GM18508 (cell line): Measurements from ENCODE around the gene ECI1.
A peak's percentile ranks its signal among the peaks of the same experiment; 100 is the strongest.

ENCODE experiments used
- ATAC-seq: cut with Tn5 transposase; IDR thresholded peaks from one replicate; pipeline ENCODE4 v1.9.1; 2021; ENCODE audit warnings: moderate number of reproducible peaks; ENCODE audit not compliant: insufficient read depth, unreplicated experiment

The ECI1 gene

GRCh38 chr16:2235695-2236336, 15.6 kb downstream of the ECI1 start:
- ATAC-seq, result no peak

- ATAC-seq, result no peak
These were observed 16.1 kb downstream of the ECI1 start for GRCh38 chr16:2235234-2235651.

- ATAC-seq, result no peak
These were observed 16.6 kb downstream of the ECI1 start for GRCh38 chr16:2234813-2235170.

DNA sequence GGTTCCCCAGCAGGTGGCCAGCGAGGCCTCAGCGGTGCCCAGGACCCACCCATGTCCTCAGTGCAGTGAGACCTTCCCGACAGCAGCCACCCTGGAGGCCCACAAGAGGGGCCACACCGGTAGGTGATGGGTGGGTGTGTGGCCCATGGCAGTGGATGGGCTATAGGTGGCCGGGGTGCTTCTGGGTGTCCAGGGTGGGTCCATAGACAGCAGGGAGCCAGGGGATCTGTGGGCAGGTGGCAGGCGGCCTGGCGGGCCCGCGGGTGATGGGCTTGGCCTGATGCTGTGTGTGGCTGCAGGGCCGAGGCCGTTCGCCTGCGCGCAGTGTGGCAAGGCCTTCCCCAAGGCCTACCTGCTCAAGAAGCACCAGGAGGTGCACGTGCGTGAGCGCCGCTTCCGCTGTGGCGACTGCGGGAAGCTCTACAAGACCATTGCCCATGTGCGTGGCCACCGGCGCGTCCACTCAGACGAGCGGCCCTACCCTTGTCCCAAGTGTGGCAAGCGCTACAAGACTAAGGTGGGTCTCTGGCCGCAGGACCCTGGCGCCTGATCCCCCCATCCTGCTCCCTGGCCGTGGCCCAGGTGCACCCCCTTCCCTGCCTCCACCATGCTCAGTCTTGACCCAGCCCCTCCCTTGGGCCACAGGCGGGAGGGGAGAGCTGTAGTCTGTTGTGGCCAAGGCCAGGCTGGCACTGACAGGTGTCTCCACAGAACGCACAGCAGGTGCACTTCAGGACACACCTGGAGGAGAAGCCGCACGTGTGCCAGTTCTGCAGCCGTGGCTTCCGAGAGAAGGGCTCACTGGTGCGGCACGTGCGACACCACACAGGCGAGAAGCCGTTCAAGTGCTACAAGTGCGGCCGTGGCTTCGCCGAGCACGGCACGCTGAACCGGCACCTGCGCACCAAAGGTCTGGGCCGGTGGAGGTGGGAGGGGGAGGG, 17.2 kb downstream of the ECI1 start:
- ATAC-seq, result no peak

- no peak for ATAC-seq
These were observed 18.2 kb downstream of the ECI1 start for GRCh38 chr16:2233046-2233775.

DNA sequence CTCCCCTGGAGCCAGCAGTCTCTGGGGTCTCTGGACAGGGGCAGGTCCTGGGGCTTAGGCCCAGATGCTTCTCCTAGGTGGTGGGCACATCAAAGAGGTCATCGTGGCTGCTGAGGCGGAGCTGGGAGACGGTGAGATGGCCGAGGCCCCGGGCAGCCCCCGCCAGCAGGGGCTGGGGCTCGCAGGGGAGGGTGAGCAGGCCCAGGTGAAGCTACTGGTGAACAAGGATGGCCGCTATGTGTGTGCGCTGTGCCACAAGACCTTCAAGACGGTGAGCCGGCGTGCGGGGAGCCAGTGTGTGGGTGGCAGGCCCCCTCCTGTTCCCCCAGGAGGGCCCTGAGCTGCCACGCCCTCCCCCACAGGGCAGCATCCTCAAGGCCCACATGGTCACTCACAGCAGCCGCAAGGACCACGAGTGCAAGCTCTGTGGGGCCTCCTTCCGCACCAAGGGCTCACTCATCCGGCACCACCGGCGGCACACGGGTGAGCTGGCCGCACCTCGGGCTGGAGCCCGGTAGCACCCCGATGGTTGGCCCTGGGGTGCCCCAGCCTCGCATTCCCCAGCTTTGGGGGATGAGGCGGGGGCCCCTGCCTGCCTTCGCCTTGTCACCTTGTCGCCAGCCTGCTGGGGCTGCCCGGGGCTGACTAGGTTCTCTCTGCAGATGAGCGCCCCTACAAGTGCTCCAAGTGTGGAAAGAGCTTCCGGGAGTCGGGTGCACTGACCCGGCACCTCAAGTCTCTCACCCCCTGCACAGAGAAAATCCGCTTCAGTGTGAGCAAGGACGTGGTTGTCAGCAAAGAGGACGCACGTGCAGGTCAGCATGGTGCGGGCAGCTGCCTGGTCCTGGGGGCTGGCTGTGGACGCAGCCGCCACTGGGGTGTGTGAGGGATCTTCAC, 19.0 kb downstream of the ECI1 start:
- no peak for ATAC-seq

DNA sequence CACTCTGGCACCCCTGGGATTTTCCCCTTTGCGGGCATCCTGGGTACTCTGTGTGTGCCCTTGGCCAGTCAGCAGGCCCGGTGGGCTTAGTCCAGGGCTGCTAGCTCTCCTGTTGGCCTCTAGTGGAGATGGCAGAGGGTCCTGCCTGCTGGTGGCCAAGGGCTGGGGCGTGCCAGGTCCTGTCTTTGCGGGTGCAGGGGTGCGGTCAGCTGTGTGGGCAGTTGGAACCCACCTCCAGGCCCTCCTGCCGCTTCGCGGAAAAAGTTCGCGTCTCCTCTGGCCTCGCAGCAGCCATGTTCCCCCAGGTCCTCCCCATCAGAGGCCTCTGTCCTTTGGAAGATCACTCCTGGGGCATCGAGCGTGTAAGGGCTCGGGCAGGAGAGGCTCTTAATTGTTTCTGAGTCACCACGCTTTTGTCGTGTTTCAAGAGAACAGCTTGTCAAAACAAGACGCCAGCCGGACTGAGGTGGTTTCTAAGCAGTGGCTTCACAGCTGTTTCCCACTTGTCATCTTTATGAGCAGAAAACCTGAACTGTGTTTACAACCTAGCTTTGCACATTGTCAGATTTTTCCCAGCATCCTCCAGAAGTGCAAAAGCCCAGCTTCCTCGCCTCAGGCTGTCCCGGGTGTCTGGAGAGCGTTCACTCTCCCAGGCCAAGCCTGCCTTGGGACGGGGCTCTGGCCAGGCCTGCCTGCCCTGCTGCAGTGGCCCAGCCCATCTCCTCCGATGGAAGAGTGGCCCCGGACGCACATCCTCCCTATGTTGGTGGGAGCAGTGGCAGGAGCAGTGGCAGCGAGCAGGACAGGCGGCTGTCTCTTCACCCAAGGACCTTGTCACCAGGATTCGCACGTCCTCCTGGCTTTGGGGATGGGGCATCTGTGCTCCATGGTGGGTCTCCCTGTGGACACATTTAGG, 20.1 kb downstream of the ECI1 start:
- ATAC-seq, result no peak

- no peak for ATAC-seq
These were observed 21.0 kb downstream of the ECI1 start for GRCh38 chr16:2230376-2230775.

DNA sequence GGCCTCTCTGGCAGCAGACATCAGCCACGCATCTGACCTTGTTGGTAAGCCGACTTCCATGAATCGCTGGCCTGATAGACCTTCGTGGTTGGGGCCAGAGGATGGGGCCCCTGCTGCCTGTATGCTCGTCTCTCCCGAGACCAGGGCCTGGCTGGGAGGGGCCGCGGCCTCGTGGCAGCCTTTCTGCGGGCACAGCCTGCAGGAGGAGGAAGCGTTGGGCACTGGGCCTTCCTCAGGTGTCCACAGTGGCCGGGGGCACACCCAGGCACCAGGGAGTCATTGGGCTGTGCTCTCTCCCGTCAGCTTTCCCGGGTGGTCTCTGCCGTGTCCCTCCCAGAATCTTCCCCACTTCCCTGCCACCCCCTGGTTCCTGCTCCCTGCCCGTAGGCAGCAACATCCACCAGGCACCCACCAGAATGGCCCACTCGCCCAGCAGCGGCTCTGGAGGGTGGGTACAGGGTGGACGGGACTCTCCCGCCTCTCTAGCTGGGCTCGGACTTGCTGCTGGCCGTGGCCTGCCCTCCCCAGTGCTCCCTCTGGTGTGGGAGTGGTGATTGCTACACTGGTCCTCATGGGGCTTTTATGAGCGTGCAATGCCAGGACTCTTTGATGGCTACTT, 21.6 kb downstream of the ECI1 start:
- ATAC-seq, result no peak

GRCh38 chr16:2229091-2229490, 22.3 kb downstream of the ECI1 start:
- ATAC-seq, result no peak

GRCh38 chr16:2228161-2228824, 23.1 kb downstream of the ECI1 start:
- ATAC-seq, result no peak

DNA sequence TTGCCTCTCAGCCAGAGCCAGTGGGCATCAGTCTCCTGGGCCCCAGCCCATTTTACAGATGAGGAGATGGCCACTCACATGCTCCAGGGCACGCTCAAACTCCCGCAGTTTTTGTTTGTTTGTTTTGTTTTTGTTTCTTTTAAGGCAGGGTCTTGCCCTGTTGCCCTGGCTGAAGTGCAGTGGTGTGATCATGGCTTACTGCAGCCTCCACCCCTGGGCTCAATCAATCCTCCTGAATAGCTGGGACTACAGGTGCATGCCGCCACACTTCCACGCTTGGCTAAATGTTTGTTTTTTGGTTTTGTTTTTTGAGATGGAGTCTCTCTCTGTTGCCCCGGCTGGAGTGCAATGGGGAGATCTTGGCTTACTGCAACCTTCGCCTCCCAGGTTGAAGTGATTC, 24.5 kb downstream of the ECI1 start:
- no peak for ATAC-seq

- ATAC-seq, result no peak
These were observed 25.1 kb downstream of the ECI1 start for GRCh38 chr16:2226245-2226793.

DNA sequence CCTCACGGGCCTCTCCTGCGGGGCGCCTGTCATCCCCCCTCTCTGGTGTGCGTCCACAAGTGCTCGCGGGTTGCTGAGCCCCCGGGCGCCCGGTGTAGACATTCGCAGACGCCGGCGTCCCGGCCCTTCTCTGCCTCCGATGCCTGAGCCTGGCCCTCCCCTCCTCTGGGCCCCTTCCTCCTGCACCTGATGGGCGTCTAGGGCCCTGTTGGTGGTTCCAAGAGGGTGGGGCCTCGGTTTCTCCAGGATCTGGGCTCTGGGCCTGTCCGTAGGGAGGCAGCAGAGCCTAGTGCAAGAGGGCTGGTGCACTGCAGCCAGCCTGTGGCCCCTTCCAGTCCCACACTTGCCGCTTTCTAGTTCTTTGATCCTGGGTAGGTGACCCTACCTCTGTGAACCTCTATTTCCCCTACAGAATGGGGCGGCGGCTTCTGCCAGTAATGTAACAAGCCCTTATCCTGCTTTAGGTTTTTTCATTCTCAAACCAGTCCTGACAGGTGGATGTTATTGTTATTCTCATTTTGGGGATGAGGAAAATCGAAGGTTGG, 27.4 kb downstream of the ECI1 start:
- ATAC-seq, result no peak

DNA sequence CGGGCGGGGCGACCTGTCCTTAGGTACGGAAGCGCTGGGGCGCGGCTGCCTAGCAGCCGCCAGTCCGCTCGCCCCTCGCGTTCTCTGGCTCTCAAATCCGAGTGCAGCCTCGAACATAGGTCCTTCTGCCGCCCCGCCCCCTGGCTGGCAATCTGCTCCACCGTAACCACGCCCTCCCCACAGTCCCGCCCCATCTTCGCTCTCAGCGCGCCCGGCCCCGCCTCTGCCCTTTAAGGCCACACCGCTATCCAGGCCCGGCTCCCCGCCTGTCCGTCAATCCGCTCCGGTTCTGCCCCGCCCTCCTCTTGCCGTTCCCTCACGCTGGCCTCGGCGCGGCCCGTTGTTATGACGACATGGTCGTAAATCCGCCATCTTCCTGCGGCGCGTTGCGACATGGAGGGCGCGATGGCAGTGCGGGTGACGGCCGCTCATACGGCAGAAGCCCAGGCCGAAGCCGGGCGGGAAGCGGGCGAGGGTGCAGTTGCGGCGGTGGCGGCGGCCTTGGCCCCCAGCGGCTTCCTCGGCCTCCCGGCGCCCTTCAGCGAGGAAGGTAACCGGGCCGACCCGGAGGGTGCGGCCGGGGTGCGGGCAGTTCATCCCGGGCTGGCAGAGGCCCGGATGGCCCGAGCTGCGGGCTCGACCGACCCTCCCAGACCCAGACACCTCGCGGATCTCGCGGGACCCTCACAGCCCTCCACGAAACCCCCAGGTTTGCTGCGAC, 28.0 kb downstream of the ECI1 start, which contains the start of gene E4F1:
Gene E4F1, plus strand, starts transcription at position 371 of the 721 bp plus-strand sequence. Its CDS starts 23 bp downstream, at position 394.
- ATAC-seq, result peak; percentile 65

- ATAC-seq, result no peak
These were observed 35.1 kb downstream of the ECI1 start for GRCh38 chr16:2216330-2216729.

DNA sequence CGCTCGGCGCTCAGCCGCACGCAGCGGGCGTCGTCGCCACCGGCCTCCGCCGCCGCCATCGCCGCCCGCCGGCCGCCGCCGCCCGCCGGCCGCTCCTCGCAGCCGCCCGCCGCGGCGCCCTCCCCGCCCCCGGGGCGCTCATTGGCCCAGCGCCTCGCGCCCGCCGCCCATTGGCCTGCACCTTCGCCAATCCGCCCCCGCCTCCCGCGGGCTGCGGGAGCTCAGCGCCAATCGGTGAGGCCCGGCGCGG, 36.7 kb downstream of the ECI1 start, which contains the start of gene PGP:
Gene PGP, minus strand, starts transcription at position 122 of the 250 bp plus-strand sequence. Its CDS starts 63 bp downstream, at position 59.
- ATAC-seq, result no peak
